ENCODE measurements around the gene ZNF862.

DNA sequence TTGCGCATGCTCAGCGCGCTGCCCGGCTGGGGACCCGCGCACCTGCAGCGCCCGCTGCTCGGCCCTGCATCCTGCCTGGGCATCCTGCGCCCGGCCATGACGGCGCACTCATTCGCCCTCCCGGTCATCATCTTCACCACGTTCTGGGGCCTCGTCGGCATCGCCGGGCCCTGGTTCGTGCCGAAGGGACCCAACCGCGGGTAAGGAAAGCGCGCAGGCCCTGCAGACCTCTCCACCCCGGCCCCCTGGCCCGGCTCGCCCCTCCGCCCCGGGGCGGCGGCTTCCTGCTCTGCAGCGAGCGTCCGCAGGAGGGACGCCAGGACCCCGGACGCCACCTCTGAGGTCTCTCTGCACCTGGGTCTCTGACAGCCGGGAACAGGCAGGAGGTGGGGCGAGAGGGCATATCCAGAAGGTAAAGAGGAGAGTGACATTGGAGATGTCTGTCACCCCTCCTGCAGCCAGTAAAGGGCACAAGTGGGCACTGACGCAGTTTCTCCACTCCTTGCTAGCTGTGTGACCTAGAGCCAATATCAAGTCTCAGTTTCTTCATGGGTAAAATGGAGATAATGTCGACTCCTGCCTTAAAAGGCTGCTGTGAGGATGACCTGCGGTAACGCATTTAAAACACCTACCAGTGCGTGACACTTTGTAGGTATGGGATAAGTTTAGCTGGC lies 35.9 kb downstream of the ZNF862 start:
- no peak for TF ChIP-seq TCF4 (CRISPR knock-in tag; IDR thresholded peaks at IDR 0.05; ENCODE audit: borderline replicate concordance)
- TF ChIP-seq, protein P1, sequence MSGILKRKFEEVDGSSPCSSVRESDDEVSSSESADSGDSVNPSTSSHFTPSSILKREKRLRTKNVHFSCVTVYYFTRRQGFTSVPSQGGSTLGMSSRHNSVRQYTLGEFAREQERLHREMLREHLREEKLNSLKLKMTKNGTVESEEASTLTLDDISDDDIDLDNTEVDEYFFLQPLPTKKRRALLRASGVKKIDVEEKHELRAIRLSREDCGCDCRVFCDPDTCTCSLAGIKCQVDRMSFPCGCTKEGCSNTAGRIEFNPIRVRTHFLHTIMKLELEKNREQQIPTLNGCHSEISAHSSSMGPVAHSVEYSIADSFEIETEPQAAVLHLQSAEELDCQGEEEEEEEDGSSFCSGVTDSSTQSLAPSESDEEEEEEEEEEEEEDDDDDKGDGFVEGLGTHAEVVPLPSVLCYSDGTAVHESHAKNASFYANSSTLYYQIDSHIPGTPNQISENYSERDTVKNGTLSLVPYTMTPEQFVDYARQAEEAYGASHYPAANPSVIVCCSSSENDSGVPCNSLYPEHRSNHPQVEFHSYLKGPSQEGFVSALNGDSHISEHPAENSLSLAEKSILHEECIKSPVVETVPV (CRISPR knock-in tag; IDR thresholded peaks at IDR 0.05): no peak
- TF ChIP-seq PPARA (CRISPR knock-in tag; IDR thresholded peaks at IDR 0.05; ENCODE audit: borderline replicate concordance): no peak
- TF ChIP-seq, protein P2, sequence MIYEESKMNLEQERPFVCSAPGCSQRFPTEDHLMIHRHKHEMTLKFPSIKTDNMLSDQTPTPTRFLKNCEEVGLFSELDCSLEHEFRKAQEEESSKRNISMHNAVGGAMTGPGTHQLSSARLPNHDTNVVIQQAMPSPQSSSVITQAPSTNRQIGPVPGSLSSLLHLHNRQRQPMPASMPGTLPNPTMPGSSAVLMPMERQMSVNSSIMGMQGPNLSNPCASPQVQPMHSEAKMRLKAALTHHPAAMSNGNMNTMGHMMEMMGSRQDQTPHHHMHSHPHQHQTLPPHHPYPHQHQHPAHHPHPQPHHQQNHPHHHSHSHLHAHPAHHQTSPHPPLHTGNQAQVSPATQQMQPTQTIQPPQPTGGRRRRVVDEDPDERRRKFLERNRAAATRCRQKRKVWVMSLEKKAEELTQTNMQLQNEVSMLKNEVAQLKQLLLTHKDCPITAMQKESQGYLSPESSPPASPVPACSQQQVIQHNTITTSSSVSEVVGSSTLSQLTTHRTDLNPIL (CRISPR knock-in tag; IDR thresholded peaks at IDR 0.05; ENCODE audit: low read depth): no peak
- TF ChIP-seq, protein P3, sequence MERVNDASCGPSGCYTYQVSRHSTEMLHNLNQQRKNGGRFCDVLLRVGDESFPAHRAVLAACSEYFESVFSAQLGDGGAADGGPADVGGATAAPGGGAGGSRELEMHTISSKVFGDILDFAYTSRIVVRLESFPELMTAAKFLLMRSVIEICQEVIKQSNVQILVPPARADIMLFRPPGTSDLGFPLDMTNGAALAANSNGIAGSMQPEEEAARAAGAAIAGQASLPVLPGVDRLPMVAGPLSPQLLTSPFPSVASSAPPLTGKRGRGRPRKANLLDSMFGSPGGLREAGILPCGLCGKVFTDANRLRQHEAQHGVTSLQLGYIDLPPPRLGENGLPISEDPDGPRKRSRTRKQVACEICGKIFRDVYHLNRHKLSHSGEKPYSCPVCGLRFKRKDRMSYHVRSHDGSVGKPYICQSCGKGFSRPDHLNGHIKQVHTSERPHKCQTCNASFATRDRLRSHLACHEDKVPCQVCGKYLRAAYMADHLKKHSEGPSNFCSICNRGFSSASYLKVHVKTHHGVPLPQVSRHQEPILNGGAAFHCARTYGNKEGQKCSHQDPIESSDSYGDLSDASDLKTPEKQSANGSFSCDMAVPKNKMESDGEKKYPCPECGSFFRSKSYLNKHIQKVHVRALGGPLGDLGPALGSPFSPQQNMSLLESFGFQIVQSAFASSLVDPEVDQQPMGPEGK (CRISPR knock-in tag; IDR thresholded peaks at IDR 0.05; ENCODE audit: borderline replicate concordance): no peak
- no peak for TF ChIP-seq ZFP30 (CRISPR knock-in tag; IDR thresholded peaks at IDR 0.05)
- TF ChIP-seq ZNF70 (CRISPR knock-in tag; IDR thresholded peaks at IDR 0.05): no peak
- TF ChIP-seq ZNF565 (CRISPR knock-in tag; conservative IDR thresholded peaks at IDR 0.05; ENCODE audit: low read depth): no peak
- TF ChIP-seq RARB (CRISPR knock-in tag; IDR thresholded peaks at IDR 0.05): no peak
- TF ChIP-seq BACH2 (CRISPR knock-in tag; IDR thresholded peaks at IDR 0.05; ENCODE audit: borderline replicate concordance): no peak
- TF ChIP-seq ESRRG (CRISPR knock-in tag; IDR thresholded peaks at IDR 0.05): no peak
- no peak for TF ChIP-seq ZFP3 (CRISPR knock-in tag; IDR thresholded peaks at IDR 0.05)
- TF ChIP-seq ARNTL (CRISPR knock-in tag; IDR thresholded peaks at IDR 0.05; ENCODE audit: borderline replicate concordance, low read depth): no peak
- no peak for TF ChIP-seq ISL1 (CRISPR knock-in tag; IDR thresholded peaks at IDR 0.05)

All from SK-N-SH treated with all-trans-retinoic acid at 6 μM for 48 hours (cell line).